Breast epithelium (tissue), 3 donors: ENCODE measurements around the gene NT5C2.

Source experiments
- POLR2AphosphoS5 ChIP-seq, 3 donors: sonication (generic); formaldehyde crosslinking; IDR thresholded peaks; one replicate each; pipeline ENCODE4 v1.6.1; 2017; ENCODE audit warnings: antibody characterized with exemption in 3 of 3
- TF ChIP-seq, protein P1 (sequence below), 3 donors: fragments of 450-650 bp; IDR thresholded peaks; one replicate each; pipeline ENCODE4 v1.5.1; 2016 to 2017; ENCODE audit warnings: antibody characterized with exemption in 3 of 3, mild to moderate bottlenecking in 3 of 3, moderate library complexity in 3 of 3

- TF ChIP-seq, protein P1, sequence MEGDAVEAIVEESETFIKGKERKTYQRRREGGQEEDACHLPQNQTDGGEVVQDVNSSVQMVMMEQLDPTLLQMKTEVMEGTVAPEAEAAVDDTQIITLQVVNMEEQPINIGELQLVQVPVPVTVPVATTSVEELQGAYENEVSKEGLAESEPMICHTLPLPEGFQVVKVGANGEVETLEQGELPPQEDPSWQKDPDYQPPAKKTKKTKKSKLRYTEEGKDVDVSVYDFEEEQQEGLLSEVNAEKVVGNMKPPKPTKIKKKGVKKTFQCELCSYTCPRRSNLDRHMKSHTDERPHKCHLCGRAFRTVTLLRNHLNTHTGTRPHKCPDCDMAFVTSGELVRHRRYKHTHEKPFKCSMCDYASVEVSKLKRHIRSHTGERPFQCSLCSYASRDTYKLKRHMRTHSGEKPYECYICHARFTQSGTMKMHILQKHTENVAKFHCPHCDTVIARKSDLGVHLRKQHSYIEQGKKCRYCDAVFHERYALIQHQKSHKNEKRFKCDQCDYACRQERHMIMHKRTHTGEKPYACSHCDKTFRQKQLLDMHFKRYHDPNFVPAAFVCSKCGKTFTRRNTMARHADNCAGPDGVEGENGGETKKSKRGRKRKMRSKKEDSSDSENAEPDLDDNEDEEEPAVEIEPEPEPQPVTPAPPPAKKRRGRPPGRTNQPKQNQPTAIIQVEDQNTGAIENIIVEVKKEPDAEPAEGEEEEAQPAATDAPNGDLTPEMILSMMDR (IDR thresholded peaks at IDR 0.05) = no peak
- TF ChIP-seq POLR2AphosphoS5 (IDR thresholded peaks at IDR 0.05) = no peak
Observed at GRCh38 chr10:103078676-103079075, 114.4 kb downstream of the NT5C2 start.
